HG02943 (cell line): ENCODE measurements around the gene AGAP1.
"Not testable (repeated sequence)": the region's sequence is repeated elsewhere in the genome, so short reads cannot be mapped to it uniquely, and the experiment has no call there.

Experiments
- ATAC-seq: cut with Tn5 transposase; IDR thresholded peaks from one replicate; pipeline ENCODE4 v1.9.1; 2021; ENCODE audit warnings: mild to moderate bottlenecking, low read depth, moderate library complexity; ENCODE audit not compliant: unreplicated experiment

Gene AGAP1

DNA sequence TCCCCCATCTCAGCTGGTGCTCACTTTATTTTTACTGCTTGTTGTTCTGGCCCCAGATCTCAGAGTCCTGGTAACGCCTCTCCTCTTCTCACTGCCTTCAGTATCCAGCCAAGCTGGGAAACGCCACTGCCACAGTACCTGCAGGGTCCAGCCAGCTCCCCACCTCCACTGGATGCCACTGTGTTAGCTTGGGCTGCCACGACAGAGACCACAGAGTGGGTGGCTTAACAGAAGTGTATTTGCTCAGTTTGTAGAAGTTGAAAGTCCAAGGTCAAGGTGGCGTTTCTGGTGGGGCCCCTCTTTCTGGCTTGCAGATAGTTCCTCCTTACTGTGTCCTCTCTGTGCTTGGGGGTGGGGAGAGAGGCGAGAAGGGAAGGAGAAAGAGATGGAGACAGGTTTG lies 107.1 kb downstream of the AGAP1 start:
- ATAC-seq = no peak

- ATAC-seq = no peak
Observed at GRCh38 chr2:235601960-235602704, 108.3 kb downstream of the AGAP1 start.

DNA sequence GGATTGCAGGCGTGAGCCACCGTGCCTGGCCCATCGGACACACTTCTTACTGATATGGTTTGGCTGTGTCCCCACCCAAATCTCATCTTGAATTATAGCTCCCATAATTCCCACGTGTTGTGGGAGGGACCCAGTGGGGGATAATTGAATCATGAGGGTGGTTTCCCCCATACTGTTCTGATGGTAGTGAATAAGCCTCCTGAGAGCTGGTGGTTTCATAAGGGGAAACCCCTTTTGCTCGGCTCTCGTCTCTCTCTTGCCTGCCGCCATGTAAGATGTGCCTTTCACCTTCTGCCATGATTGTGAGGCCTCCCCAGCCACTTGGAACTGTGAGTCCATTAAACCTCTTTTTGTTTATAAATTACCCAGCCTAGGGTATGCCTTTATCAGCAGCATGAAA lies 109.1 kb downstream of the AGAP1 start:
- not testable (repeated sequence) for ATAC-seq

DNA sequence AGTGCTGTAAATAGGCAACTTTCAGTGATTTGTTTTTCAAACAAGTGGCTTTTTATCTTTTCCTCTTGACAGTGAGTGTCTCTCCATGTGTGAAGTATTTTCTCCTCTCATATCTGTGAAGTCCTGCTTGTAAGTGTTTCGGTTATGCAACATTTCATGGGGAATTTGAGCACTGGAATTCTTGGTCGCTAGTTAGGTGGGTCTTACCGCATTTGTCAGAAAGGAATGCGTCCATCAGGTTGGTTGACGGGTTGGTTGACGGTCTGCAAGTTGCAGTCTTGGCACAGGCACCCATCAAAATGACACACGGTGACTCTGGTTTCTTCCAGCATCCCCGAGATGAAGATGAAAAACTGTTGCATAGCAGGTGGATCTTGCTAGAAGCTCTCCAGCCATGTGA lies 109.8 kb downstream of the AGAP1 start:
- no peak for ATAC-seq

DNA sequence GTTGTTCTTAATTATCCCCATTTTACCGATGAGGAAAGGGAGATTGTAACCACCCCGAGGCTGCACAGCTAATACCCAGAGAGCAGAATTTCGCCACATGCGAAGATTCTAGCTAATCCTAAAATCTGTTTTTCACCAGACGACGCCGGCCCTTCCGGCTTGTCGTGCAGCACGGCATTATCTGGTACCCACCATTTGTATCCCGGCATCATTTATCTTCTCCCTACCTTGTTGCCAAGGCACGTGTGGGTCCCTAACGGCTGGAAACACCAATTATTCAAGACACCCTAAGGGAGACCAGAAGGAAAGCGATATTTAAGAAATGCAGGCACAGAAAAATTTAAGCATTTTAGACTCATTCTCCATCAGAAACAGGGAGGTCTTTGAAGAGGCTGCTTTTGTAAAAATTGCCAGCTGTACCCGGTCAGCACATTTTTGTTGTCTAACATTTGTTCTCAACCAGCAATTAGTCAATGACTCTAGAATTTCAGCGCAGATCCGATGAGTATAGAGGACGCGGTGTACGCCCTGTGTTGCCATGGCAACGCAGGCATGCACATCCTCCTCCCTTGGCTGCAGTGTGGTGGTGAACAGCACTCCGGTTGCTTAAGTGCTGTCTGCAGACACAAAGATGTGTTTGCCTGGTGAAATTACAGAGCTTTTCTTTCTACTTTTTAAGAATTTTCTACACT lies 111.6 kb downstream of the AGAP1 start:
- no peak for ATAC-seq

DNA sequence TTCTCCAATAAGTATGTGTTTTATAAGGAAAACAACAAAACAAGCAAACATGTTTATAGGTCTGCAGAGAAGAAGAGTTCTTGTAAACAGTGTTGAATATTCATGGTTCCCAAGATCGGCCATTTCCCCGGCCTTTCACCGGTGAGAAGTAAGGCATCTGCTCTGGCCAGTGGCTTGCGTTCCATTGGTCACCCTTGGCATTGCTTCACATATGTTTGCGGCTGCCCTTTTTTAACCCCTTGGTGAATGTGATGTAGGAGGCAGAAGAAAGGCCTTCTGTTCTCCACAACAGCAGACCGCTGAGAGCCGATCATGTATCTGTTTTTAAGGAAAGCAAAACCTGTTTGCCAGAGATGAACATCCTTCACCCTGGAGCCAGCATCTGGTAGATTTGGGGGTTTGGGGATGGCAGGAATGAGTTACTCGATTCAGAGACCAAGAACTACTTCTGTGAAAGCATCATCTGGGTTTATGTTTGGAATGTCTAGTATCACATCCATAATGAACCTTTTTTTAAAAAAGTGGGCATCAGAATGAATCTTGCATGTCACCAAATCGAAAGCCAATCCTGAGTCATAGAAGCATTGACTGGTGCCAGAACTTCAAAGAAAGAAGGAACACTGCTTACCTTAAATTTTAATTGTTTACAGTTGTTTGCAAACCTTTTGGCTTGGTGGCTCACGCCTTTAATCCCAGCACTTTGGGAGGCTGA lies 112.3 kb downstream of the AGAP1 start:
- no peak for ATAC-seq

DNA sequence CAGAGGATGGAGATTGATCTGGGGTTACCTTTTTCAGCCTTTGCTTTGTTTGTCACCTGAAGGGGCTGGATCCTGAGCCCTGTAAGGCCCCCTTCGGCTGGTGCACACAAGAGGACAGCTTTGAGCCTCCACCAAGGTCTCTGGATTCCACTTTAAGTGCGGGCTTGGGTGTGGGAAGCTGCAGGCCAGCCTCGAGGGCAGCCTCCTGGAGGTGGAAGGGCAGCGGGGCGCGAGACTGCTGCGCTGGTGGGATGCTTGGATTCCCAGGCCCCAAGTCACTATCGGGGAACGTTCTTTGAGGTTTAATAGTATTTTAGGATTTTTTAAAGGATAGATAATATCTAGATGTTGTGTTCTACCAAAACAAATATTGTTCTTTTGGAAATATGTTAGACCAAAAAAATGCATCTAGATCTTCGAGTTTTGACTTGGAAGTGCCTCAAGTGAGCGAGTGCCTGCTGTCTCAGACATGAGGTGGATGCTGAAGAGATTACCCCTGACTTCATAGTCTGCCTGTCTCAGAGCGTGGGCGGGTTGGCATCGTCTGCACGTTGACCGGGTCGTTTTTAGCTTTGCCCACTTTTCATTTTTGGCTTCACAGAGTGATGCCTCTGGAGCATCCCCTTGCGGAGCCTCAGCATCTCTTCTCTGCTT lies 113.8 kb downstream of the AGAP1 start:
- ATAC-seq = no peak

DNA sequence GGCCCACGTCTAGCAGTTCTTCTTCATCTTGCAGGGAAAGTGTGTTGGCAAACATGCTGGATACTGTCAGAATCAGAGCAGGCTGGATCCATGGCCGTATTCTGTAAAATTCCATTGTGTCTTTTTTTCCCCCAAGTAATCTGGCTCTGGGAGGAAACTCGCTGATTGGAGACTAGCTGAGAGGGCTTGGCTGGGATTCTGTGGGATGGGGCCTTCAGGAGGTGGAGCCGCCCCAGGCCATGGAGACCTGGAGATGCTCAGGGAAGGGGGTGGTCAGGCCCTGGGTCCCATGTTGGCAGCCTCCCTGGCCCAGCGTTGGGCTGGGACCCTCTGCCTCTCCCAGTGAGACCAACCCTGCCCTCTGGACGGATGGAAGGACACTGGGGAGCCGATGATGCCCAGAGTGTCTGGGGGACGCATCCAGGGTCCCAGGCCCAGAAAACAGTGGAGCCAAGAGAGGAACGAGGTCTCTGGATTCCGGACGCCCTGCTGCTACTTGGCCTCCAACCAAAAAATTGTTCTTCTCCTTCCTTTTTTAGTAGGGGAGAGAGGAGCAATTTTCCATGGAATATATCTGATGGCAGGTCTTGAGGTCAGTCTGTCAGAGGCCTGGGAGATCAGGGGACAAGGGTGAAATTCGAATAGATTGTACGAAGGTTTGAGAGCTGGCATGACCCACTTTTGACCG lies 114.5 kb downstream of the AGAP1 start:
- no peak for ATAC-seq

DNA sequence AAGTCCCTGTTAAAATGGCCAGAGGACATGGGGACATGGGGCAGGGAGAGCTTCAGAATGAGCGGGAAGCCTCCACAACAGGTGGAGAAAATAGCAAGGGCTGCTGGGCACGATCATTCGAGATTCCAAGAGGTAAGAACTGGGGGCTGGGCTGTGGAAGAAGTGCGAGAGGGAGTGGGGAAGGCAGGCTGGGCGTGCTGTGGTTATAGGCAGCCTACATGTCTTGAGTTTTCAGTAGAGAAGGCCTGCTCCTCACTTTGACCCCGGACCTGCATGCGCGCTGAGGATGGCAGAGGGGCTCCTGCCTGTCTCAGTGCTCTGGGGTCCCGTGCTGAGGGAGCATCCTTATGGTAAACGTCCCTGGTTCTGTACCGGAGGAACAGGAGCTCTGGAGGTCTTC lies 115.5 kb downstream of the AGAP1 start:
- no peak for ATAC-seq

DNA sequence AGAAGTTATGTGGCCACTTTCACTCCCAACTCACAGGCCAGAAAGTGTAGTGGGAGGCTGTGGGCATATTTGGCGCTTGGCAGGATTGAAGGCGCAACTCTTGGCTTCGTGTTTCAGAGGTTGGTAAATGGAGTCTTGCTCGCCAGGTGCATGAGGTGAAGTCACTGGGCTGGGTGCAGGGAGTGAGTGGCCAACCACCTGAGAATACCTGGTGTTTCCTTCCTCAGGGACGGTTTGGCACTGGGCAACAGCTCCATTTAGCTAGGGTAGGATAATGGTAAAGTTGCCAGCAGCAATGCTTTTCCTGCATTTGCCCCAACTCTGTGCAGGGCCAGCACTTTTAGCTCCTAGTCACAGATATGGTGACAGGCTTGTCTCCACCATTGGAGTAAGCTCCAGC lies 115.9 kb downstream of the AGAP1 start:
- no peak for ATAC-seq

GRCh38 chr2:235610696-235611257 lies 116.9 kb downstream of the AGAP1 start:
- no peak for ATAC-seq

GRCh38 chr2:235611349-235611748 lies 117.5 kb downstream of the AGAP1 start:
- no peak for ATAC-seq

GRCh38 chr2:235611756-235612155 lies 117.9 kb downstream of the AGAP1 start:
- ATAC-seq = no peak

DNA sequence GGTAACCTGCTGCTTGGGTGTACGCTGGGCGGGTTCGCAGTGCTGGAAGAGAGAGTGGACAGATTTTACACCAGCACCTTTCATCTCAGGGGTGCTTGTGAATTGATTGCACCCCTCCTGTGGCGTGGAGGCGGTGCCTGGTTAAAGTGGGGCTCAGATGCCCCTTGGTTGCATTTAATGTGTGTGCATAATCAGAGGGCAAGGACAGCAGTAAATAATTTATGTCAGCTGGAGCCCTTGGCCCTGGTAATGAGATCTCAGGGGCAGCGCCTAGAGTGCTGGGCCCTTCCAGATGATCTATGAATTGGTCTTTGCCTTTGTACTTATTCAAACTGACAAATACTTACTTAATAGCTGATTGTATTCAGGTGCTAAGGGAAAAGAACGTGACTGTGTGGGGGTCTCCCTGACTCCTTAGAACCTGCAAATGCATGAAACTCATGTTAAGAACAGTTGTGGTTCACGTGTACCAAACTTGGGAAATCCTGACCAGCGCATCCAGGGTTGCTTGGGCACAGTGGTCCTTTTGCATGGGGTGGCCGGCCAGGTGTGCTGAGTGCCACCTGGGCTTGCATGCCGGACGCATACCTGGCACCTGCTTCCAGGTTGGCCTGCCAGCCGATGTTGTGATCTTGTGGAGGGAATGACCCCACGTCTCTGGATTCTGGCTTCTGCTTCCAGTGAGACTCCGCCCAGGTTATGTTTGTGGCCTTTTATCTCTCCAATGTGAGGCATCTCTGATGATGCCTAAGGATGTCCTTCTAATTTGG lies 118.5 kb downstream of the AGAP1 start:
- no peak for ATAC-seq

DNA sequence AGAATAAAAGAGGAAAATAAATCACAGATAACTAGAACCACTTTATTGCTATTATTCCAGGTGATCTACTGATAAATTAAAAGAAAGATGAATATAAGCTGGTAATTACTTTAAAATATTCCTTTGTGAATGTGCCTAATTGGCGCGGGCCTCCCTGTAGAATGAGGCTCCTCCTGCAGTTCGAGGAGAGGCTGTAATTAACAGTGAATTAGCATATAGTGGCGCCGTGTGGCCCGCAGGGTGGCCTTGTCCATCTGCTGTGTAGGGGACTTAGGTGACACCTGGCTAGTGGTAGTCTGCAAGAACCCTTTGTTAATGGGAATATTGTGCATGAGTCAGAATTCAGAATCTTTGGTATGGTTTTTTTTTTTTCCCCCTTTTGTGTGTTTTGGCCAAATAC lies 119.8 kb downstream of the AGAP1 start:
- no peak for ATAC-seq

GRCh38 chr2:235614176-235614860 lies 120.5 kb downstream of the AGAP1 start:
- no peak for ATAC-seq

- no peak for ATAC-seq
Observed at GRCh38 chr2:235614900-235615712, 121.3 kb downstream of the AGAP1 start.

DNA sequence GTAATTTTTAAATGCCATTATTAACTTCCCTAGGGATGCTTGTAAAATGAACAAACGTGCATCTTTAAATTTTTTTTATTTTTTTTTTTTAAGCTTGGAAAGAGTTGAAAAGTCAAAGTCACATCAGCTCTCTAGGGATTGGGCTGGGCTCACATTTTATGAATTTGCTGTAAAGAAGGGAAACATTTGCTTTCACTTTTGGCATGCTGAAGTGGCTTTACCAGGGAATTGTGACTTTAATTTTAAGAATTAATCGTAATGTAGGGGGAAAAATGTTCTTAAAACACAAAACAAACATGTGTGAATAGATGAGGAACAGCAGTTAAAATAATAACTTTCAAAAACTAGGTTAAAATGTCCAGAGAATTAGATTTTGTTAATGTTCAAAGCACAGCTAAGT lies 123.0 kb downstream of the AGAP1 start:
- no peak for ATAC-seq
